Measurements from ENCODE around the gene HNRNPA1.
"Not testable (repeated sequence)": the region's sequence is repeated elsewhere in the genome, so short reads cannot be mapped to it uniquely, and the experiment has no call there.

The HNRNPA1 gene

DNA sequence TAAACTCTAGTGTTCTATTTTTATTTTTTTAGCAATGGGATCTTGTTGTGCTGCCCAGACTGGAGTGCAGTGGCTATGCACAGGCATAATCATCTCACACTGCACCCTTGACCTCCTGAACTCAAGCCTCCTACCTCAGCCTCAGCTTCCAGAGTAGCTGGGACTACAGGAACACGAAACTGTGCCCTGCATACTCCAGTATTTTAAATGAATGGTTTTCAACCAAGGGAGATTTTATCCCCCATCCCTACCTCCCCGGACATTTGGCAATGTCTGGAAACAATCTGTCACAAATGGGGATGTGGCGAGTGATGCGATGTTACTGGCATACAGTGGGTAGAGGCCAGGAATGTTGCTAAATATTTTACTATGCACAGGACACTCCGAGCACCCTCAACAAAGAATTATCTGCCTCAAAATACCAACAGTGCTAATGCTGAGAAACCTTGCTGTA lies 2.7 kb upstream of the HNRNPA1 start:
- no peak for DNase-seq

- no peak for DNase-seq
These were observed 1.3 kb upstream of the HNRNPA1 start for GRCh38 chr12:54279227-54279631.

DNA sequence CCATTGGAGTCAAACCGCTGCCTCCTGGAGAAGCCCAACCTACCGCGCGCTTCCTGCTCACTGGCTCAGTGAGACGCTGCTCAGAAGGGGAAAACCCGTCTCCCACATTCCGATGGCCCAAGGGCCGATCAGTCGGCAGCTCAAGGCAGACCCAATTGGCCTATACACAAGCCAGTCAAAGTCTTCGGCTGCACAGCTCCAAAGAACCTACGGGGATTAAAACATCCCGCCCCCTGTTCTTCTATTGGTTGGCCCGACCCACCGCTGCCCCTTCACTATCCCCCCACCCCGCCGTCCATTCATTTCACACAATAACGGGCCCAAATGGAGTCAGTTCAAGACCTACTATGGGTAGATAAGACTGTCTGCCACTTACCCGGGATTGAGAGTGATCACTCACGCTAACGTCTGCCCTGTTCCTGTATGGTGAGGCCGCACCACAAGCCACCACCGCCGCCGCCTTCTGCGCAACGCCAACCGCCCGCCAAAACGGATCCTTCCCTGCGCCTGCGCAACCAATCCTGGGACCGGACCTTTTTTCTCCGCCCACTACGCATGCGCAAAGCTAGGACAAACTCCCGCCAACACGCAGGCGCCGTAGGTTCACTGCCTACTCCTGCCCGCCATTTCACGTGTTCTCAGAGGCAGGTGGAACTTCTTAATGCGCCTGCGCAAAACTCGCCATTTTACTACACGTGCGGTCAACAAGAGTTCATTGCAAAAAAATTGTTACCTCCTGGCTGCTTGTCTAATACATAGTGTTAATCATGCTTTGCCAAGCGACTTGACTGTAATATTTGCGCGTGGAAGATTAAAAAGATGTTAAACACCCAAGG lies 676 bp upstream of the HNRNPA1 start, which contains the start of gene CBX5:
TSS of gene CBX5 (minus strand) at position 491 of the 836 bp plus-strand sequence. CDS start 22,472 bp downstream, outside the sequence.
- peak; percentile 99 for DNase-seq

DNA sequence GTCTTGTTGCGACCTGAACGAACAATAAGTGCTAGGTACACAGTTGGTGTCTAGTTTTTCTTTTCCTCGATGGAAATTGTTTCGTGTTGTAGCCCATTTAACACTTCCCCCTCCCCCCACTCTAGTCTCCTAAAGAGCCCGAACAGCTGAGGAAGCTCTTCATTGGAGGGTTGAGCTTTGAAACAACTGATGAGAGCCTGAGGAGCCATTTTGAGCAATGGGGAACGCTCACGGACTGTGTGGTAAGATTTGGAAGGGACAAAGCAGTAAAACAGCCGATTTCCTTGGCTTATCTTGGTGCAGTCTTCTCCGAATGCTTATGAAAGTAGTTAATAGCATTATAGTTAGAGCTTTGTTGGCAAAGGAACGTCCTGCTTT lies 724 bp downstream of the HNRNPA1 start:
- DNase-seq: not testable (repeated sequence)

GRCh38 chr12:54281694-54282093 lies 1.2 kb downstream of the HNRNPA1 start:
- not testable (repeated sequence) for DNase-seq

DNA sequence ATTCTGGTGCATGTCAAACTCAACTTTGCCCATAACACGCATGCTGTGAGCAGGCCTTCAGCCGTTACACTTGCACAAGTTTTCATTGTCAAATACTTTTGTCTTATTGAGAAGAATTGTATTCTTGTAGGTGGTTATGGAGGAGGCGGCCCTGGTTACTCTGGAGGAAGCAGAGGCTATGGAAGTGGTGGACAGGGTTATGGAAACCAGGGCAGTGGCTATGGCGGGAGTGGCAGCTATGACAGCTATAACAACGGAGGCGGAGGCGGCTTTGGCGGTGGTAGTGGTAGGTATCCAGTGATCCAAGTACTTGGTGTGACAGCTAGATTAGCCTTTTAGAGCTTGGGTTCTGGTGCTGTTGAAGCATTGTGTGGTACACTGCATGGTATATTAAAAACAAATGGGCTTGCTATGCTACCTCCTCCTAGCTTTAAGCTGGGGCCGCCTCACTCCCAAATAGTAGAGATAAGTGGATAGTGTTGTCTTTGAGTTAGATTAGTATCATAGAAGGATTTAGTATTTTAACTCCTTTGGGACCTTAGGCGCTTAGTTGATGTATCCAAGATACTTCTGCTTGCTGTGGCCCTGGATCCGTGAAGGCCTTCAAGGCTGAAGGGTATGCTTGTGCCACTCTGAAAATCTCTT lies 2.5 kb downstream of the HNRNPA1 start:
- no peak for DNase-seq

- DNase-seq: not testable (repeated sequence)
These were observed 3.7 kb downstream of the HNRNPA1 start for GRCh38 chr12:54284070-54284780.

GRCh38 chr12:54285150-54286041 lies 4.9 kb downstream of the HNRNPA1 start:
- no peak for DNase-seq

GRCh38 chr12:54286042-54287030 lies 5.8 kb downstream of the HNRNPA1 start:
- no peak for DNase-seq

GRCh38 chr12:54287261-54288157 lies 7.0 kb downstream of the HNRNPA1 start:
- no peak for DNase-seq

- no peak for DNase-seq
These were observed 11.8 kb downstream of the HNRNPA1 start for GRCh38 chr12:54292083-54292930.

DNA sequence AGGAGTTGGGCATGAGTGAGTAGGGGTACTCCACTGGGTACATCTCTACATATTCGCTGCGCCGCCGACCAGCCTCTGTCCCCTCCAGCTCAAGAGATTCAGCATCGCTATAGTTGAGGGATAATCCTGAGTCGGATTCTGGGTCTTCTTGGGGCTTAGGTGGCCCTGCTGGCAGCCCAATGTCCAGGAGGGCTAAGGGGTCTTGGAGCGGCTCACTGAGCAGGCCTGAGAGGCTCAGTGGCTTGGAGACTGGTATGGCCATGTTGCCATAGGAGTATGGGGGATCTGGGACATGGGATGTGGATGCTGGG lies 12.4 kb downstream of the HNRNPA1 start:
- no peak for DNase-seq

DNA sequence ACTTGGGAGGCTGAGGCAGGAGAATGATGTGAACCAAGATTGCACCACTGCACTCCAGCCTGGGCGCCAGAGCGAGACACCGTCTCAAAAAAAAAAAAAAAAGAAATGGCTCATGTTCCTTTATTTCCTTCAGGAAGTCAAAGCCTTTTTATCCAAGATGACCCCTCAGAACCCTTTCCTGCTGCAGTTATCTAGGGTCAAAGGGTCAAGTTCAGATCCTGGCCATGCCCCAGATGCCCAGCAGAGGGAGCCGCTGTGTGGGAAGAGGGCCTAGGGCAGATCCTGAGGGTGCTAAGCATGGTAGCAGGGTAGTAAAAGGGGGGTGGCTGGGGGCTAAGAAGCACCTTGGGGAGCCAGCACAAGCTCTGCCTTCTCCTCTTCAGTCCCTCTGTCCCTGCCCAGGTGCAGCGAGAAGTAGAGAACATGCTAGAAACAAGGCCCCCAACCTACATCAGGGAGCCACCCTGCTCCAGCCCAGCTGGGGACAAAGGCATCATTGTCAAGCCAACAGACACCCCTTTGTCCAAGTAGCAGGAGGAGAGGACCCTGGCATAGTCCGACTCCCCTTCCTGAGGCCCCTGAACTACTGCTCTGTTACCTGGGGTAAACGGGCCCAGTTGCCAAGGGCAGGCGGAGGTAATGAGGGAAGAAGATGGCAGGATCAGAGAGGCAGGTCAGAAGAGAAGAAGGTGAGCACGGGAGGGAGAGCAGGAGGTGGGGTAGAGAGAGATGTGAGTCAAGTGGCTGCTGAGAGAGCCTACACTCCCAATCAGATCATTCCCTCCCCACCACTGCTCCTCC lies 13.8 kb downstream of the HNRNPA1 start:
- DNase-seq: peak; percentile 48

DNA sequence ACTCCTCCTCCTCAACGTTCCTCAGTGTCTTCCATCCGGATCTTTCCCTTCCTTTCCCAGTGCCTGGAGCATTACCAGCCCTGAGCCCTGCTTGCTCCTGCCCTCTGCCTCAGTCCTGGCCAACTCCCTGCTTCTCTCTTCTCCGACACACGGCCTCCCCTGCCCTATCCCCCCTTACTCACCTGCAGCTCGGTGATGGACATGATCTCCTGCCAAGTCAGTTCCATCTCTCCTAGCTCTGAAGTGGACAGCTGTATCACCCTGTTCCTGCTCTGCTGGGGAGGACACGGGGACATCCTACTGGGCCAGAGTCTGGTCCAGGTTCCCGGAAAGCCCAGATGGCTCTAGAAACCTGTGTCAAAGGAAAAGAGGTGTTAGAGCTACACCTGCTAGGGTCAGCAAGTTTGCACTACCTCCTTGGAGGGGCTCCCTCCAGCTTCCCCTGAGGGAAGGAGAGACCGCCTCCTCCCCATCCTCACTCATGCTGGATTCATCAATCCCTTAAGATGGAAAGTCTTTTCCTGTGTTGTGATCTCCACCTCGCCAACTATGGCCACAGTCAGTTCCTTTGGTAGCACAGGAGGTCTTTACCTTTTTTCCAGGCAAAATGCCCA lies 14.5 kb downstream of the HNRNPA1 start:
- DNase-seq: no peak

DNA sequence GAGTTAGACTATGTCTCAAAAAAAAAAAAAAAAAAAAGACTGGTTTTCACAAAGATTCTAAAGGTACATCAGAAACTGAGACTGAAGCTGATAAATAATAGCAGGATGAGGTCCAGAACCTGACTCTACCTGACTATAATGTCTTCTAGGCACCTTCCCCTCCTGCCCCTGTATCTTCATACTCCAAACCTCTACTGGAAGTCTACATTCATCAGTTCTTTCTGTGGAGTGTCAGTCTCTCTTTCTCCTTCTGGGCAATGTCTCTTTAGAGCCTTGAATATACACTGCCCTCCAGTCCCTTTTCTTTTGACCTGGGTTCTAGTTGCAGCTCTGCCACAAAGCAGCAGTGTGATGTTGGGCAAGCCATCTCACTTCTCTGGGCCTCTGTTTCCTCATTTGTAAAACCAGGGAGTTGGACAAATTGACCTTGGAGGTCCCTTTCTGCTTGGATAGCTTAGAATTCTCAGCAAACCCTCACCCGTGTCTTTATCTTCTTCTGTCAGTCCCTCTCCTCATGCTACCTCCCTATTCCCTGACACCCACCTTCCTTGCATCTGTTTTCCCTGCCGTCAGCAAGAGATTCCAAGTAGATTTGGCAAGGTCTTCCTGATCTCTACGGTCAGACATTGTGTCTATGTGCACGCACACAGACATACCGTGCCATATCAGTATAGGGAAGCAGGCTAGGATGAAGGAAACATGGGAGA lies 16.0 kb downstream of the HNRNPA1 start:
- no peak for DNase-seq

- no peak for DNase-seq
These were observed 18.4 kb downstream of the HNRNPA1 start for GRCh38 chr12:54298904-54299303.

- no peak for DNase-seq
These were observed 19.1 kb downstream of the HNRNPA1 start for GRCh38 chr12:54299515-54300224.
